ENCODE results near the gene PLA2G12B. TPM values are rescaled to one million over a fixed set of nuclear protein-coding genes. Genes with fewer than 3 reads are reported as not detected.

Gene PLA2G12B, protein sequence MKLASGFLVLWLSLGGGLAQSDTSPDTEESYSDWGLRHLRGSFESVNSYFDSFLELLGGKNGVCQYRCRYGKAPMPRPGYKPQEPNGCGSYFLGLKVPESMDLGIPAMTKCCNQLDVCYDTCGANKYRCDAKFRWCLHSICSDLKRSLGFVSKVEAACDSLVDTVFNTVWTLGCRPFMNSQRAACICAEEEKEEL
- not detected in 2 replicates for total RNA-seq

DNA sequence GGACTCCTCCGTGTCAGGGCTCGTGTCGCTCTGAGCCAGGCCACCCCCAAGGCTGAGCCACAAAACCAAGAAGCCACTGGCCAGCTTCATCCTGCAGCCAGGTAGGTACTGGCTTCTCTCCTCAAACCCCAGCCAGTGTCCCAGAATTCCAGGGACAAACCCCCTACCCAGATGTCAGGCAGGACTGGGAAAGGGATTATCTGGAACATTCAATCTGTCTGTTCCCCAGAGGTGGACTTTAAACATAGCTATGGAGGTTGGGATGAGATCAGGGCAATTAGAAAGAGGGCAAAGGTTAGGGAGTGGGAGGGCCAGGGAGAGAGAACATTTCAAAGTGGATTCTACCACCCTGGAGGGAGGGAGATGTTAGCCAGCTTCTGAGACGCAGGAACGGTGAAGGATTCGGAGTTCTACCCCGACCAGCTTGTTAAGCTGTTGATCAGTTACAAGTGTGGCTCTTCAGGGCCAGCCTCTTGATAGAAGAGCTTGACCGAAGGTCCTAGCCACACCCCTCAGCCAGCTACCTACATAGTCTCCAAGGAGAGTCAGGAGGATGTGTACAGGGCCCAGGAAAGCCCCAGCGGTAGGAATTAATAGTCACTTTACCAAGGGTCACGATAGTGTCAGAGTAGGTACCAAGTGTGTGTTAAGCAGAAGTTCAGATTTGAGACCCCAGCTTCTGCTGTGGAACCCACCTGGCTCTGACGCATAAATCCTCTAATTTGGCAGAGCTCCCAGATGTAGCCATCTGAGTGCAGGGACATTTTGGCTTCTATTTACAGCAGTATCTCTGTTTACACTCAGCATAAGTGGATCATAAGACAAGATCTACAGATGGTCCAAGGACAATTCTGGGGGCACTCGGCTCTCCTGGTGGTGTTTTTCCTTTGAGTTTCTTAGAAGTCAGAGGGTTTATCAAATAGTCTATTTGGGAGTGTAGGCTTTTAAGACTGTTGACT, at the start of gene PLA2G12B:
PLA2G12B (minus strand) TSS at position 211 of the 959 bp plus-strand sequence; CDS start at position 90, 121 bp downstream.

DNA sequence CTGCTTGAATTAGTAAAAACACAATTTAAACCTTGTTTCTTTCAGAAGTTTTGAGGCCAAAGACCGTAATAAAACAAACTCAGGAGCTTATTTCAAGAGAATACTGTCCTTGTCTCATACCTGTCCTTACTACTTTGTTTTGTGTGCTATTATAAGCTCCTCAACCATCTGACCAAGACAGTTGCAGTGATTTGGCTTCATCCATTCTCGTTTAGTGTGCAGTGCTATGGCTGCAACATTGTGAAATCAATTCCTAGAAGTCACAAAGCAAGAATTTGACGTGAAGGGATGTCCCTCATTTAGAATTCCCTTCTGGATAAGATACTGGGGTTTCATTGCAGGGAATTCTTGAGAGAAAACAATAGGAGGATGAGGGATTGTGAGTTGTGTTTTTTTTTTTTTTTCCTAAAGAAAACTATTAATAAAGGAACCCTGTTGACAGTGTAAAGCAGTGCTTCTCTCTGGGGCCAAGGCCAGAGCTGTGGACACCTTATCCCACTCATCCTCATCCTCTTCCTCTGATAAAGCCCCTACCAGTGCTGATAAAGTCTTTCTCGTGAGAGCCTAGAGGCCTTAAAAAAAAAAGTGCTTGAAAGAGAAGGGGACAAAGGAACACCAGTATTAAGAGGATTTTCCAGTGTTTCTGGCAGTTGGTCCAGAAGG, 61.3 kb downstream of the PLA2G12B start, which contains the start of gene OIT3:
OIT3 (plus strand) TSS at position 604 of the 663 bp plus-strand sequence. CDS start 60 bp downstream, outside the sequence.

Other genes starting within 250 kb of the PLA2G12B start
- under 0.01 and 0.18 TPM in 2 replicates for gene OIT3, start 61.1 kb downstream of the PLA2G12B start, total RNA-seq
- 358 and 550 TPM in 2 replicates for gene P4HA1, start 142.1 kb upstream of the PLA2G12B start, total RNA-seq
- gene NUDT13, start 155.6 kb upstream of the PLA2G12B start, total RNA-seq, result 0.55 and 1.4 TPM in 2 replicates
- 18.5 and 20.8 TPM in 2 replicates for gene ECD, start 213.2 kb upstream of the PLA2G12B start, total RNA-seq
- gene FAM149B1, start 213.3 kb upstream of the PLA2G12B start, total RNA-seq, result 30.3 and 36.8 TPM in 2 replicates